ENCODE results near the gene C1orf146.
"Not testable (repeated sequence)": the region's sequence is repeated elsewhere in the genome, so short reads cannot be mapped to it uniquely, and the experiment has no call there.

C1orf146 gene, protein sequence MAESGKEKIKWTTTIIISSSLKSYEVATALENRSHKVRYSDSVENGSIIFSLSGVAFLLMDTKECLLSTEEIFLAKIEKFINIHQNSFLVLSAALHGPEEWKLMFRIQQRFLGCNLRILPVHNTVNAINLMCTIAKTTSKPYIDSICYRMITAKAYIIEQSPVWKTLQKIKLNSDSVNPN

DNA sequence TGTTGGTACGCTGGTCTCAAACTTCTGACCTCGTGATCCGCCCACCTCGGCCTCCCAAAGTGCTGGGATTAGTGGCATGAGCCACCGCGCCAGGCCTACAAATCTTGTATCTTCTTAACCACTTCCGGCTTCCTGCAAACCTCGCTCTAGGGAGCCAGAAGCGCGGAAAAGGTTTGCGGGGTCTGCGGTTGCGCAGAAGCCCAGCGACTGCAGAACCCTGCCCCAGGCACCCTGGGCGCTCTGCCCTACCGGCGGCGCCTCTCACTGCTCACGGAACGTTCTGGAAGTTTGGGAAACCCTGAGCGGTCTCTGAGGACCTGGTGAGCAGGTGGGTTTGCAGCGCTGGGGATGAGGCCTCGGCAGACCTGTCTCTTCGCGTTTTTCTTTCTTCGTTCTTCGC, at the start of gene C1orf146:
Gene C1orf146 (plus strand): TSS at position 195 of the 400 bp plus-strand sequence. CDS start 13,506 bp downstream, outside the sequence.
- DNase-seq: no peak

DNA sequence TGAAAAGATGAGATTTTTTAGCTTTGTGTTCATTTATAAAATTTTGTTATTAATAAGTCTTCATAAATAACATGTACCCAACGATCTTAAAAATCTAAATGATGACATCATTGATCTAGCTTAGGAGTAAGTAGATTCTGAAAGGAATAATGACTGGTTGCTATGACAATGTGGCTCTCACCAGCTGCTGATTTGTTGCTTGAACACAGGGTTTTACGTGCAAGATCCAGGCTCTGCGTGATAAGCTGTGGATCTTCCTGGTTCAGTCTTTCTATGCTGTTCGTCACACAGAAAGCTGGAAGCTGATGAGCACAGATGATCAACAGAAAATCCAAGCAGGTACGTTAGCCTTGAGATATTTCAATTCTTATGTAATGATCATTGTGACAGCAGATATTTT, 49.1 kb upstream of the C1orf146 start:
- DNase-seq: no peak

DNA sequence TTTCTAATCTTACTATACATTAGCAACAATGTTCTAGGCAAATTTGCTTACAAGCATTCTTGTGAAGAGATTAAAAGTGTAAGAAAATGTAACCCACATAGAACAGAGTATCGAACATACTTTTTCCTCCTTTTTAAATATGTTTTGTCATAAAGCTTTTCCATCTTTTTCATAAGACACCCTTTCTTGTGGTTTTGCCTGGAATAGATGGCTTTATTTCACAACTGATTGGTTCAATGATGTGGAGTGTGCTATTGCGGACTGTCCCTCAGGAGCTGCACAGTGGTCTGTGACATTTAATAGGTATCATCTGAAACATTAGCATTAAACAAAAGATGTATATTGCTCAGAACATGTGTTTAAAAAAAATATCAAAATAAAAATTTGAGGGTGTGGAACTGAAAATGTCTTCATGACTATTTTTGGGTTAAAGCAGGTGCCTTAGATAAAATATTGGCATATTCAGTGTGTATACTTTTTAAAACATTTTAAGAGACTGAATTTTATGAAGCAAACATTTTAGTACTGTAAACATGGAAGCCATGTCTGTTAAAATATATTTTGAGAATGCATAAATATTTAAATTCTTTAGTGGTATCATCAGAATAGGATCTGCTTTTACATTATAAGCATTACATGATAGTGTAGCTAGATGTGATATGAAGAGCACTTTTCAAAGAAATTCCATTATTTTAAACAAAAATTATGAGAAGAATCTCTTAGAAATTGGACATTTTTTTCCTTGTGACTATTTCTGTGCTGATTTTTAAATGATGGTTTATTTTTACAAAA, 48.3 kb upstream of the C1orf146 start:
- DNase-seq: no peak

- DNase-seq: no peak
Measured at GRCh38 chr1:92184632-92185031, 33.1 kb upstream of the C1orf146 start.

- no peak for DNase-seq
Measured at GRCh38 chr1:92186081-92186480, 31.6 kb upstream of the C1orf146 start.

GRCh38 chr1:92188436-92189255, 29.1 kb upstream of the C1orf146 start:
- no peak for DNase-seq

DNA sequence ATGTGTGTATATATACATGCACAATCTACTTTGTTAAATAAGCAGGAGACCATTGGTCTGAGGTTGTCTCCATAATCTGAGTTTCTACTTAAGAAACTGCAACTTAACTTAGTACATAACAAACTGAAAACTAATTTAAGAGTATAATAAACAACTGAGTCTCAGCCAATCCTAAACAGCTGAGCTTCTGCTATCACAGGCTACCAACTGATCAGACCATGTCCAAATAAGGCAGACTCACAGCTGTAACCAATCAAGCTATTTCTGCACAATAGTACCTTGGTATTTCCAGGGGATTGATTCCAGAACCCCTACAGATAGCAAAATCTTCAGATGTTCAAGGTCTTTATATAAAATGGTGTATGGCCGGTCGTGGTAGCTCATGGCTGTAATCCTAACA, 26.0 kb upstream of the C1orf146 start:
- DNase-seq: no peak

DNA sequence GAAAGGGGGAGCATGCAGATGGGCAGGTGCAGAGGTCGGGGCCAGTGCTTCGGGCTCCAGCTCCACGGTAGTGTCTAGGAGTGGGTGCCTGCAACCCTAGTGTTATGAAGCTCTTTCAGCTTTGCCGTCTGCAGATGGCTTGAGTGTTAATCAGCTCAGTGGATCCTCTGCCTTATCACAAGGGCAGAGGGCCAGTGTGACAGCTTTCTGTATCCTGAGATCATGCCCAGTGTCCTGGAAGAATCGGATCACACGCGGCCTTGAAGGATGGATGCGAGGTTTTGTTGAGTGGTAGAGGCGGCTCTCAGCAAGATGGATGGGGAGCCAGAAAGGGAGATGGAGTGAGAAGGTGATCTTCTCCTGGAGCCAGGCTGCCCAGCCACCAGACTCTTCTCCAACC, 25.5 kb upstream of the C1orf146 start:
- no peak for DNase-seq

GRCh38 chr1:92194511-92194910, 23.2 kb upstream of the C1orf146 start:
- no peak for DNase-seq

GRCh38 chr1:92201973-92202372, 15.7 kb upstream of the C1orf146 start:
- no peak for DNase-seq

DNA sequence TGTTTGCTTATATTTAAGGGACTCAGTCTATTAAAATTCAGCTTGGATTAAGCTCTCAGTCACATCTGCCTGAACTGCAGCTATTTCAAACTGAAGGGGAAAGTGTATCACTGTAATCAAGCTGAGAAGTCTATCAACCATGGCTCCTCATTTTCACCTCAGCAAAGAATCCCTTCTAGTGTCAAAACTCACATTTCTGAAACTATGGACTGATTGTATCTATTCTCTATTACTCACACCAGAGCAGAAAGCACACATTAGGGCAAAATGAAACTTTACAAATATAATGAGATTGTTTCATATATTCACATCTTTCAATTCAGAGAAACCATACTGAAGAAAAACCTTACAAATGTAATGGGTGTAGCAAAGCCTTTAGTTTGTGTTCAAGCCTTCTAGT, 14.6 kb upstream of the C1orf146 start:
- no peak for DNase-seq

- DNase-seq: no peak
Measured at GRCh38 chr1:92210701-92211100, 7.0 kb upstream of the C1orf146 start.

DNA sequence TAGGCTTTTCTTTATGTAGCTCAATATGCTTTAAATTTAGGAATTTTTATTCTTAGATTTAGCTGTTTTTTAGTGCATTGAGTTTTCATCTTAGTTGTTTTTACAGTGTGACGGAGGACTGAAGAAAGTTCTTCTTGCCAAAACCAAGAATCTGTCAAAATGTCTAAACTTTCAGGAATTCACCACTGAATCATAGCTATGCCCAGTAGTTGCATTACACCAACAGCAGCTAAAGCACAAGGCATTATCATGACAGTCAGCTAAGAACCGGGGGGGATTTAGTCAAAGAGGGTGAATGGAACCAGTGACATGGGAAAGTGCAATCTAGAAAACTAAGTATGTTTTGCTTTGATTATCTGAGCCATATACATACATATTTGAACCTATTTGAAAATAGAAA, 6.5 kb upstream of the C1orf146 start:
- DNase-seq: no peak

DNA sequence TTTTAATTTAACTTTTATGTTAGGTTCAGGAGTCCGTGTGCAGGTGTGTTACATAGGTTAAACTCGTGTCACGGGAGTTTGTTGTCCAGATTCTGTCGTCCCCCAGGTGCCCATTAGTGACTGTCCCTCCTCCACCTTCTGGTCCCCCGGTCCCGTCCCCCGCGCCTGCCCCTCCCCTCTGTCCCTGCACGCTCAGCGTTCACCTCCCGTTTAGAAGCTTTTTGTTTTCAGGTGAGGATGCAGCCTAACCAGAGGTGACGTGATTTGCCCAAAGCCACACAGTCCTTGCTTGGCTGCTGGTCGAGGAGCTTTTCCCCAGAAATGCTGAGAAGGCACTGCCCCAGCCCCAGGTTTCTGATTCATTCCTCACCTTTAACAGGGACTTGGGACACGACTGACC, 844 bp downstream of the C1orf146 start:
- DNase-seq: no peak

DNA sequence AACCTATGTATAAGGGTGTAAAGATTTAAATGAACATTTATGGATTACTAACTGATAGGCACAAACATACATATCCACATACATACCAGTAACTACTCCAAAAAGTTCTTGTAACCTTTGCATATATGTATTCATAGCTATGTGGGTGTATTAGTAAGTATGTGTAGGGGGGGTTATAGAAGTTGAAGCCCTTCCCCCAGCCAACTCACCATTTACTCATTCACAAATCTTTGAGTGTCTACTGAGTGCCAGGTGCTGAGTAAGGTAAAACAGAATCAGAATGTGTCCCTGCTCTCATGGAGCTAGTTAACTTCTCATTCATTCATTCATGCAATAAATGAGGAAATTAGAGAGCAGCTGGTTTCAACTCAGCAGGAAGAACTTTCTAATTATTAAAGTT, 1.3 kb downstream of the C1orf146 start:
- DNase-seq: no peak

- DNase-seq: no peak
Measured at GRCh38 chr1:92228401-92228800, 10.7 kb downstream of the C1orf146 start.

DNA sequence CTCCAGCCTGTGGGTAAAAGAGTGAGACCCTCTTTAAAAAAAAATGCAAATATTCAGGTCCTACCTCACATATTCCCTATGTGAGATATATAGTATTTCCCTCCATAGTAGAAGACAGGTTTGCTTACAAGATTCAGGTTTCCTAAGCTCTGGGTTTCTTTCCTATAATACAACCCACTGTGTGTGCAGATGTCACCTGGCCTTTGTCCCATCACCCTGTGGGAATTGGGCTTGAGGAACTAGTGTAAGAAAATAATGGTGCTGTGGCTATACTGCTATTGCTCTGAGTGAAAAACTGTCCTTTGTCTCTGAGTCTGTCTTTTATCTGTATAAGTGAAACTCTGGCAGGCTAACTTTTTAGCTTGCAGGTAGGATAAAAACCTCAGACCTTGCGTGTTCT, 13.0 kb downstream of the C1orf146 start:
- DNase-seq: no peak

GRCh38 chr1:92240034-92240433, 22.3 kb downstream of the C1orf146 start:
- DNase-seq: no peak

GRCh38 chr1:92244376-92244775, 26.7 kb downstream of the C1orf146 start:
- no peak for DNase-seq

DNA sequence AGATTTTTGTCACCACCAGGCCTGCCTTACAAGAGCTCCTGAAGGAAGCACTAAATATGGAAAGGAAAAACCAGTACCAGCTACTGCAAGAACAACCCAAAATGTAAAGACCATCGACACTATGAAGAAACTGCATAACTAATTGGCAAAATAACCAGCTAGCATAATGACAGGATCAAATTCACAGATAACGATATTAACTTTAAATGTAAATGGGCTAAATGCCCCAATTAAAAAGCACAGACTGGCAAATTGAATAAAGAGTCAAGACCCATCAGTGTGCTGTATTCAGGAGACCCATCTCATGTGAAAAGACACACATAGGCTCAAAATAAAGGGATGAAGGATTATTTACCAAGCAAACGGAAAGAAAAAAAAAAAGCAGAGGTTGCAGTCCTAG, 37.0 kb downstream of the C1orf146 start:
- not testable (repeated sequence) for DNase-seq

GRCh38 chr1:92259350-92259749, 41.6 kb downstream of the C1orf146 start:
- DNase-seq: no peak

DNA sequence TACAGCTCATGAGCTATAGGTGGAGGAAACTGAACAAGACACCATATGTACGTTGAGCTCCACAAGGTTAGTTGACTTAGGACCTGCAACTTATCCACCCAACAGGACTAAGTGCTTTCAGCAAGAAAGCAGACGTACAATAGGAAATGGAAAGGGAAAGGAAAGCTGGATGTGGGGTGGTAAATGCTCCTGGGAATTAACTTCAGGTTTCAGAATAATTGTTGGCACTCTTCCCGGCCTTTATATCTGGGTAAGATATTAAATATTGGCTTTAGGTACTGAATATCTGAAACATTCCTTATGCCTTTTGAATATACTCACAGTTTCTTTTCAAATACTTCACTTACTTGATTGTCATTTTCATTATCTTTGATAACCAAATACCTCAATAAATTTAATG, 44.8 kb downstream of the C1orf146 start:
- DNase-seq: no peak

- no peak for DNase-seq
Measured at GRCh38 chr1:92273039-92273438, 55.3 kb downstream of the C1orf146 start.

- no peak for DNase-seq
Measured at GRCh38 chr1:92274939-92275338, 57.2 kb downstream of the C1orf146 start.

Measured in RPMI8226 (cell line).